NB4 (cell line): ENCODE measurements around the gene DNMT3A.

Experiments used
- DNase-seq: peaks from one replicate; pipeline ENCODE4 v3.0.0; 2010; ENCODE audit warnings: low read depth
- H3K4me3 ChIP-seq: one replicate; pipeline ENCODE4 v1.5.1; 2011; ENCODE audit warnings: mild to moderate bottlenecking, low read depth, low read length, moderate library complexity
- MYC ChIP-seq: IDR thresholded peaks from 2 replicates; pipeline ENCODE4 v1.6.1; 2011; ENCODE audit warnings: low read depth, low read length
- POLR2A ChIP-seq: IDR thresholded peaks from 2 replicates; pipeline ENCODE4 v1.6.1; 2011; ENCODE audit warnings: mild to moderate bottlenecking; ENCODE audit not compliant: insufficient read length; ENCODE audit errors: extremely low read depth
- TF ChIP-seq, protein P1 (sequence below): IDR thresholded peaks from 2 replicates; pipeline ENCODE4 v1.6.1; 2011; ENCODE audit warnings: low read depth, low read length
- TF ChIP-seq, protein P2 (sequence below): IDR thresholded peaks from one replicate; pipeline ENCODE4 v1.5.1; 2012; ENCODE audit warnings: low read depth, low read length

Gene DNMT3A

DNA sequence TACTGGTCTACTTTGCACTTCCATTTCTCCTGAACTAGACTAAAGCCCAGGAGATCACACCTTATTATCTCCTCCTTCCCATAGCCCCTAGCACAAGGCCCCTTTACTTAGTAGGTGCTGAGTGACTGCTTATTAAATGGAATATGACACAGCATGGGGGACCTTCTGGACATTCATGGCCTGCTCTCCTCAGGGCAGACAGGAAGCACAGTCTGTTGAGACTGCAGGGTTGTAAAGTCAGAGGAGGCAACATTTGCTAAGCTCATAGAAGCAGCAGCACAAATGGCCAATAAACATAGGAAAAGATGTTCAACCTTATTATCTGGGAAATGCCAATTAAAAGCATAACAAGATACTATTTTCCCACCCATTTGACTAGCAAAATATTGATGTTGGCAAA is 75.3 kb downstream of the DNMT3A start:
- TF ChIP-seq POLR2A (no peak), MYC (no peak)
- TF ChIP-seq, protein P1, sequence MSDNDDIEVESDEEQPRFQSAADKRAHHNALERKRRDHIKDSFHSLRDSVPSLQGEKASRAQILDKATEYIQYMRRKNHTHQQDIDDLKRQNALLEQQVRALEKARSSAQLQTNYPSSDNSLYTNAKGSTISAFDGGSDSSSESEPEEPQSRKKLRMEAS, result no peak
- TF ChIP-seq, protein P2, sequence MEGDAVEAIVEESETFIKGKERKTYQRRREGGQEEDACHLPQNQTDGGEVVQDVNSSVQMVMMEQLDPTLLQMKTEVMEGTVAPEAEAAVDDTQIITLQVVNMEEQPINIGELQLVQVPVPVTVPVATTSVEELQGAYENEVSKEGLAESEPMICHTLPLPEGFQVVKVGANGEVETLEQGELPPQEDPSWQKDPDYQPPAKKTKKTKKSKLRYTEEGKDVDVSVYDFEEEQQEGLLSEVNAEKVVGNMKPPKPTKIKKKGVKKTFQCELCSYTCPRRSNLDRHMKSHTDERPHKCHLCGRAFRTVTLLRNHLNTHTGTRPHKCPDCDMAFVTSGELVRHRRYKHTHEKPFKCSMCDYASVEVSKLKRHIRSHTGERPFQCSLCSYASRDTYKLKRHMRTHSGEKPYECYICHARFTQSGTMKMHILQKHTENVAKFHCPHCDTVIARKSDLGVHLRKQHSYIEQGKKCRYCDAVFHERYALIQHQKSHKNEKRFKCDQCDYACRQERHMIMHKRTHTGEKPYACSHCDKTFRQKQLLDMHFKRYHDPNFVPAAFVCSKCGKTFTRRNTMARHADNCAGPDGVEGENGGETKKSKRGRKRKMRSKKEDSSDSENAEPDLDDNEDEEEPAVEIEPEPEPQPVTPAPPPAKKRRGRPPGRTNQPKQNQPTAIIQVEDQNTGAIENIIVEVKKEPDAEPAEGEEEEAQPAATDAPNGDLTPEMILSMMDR, result no peak
- H3K4me3 ChIP-seq, result no peak overlapping the region
- no peak for DNase-seq

DNA sequence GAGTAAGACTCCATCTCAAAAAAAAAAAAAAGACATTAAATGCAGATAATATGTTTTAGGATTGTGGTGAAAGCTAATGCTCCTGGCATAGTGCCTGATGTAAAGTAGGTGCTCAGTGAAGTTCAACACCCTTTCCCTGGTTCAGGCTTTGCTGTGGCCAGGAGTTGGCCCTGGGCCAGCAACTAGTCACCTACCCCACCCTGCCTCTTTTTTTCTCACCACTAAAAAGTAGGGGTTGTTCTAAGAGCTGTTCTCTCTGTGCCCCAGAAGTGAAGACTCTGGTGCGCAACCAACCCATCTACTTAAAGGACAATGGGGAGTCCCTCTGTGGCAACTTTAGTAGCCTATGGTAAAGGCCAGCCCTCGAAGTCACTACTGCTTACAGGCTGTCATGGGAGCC is 75.9 kb downstream of the DNMT3A start:
- DNase-seq, result no peak
- TF ChIP-seq, protein P2, result no peak
- no peak for TF ChIP-seq MYC
- no peak for TF ChIP-seq POLR2A
- TF ChIP-seq, protein P1, result no peak
- no peak overlapping the region for H3K4me3 ChIP-seq

DNA sequence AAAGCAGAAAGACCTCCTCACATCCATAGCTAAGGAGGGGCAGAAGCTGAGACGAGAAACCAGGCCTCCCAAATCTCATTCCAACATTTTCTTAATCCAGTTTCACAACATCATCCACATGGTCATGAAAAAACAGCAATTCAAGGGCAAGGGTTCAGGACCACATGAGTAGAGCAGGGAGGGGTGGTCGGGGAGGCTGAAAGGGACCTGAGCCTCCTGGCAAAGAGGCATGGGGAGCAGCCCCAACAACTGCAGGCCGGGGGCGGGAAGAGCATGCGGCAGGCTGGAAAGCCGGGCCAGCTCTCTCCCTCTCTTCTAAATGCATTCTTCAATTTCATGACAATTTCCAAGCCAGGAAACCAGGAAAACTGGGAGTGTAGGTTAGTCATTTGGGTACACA is 76.7 kb downstream of the DNMT3A start:
- no peak overlapping the region for H3K4me3 ChIP-seq
- TF ChIP-seq, protein P1, result no peak
- TF ChIP-seq, protein P2, result no peak
- TF ChIP-seq MYC (no peak), POLR2A (no peak)
- no peak for DNase-seq

DNA sequence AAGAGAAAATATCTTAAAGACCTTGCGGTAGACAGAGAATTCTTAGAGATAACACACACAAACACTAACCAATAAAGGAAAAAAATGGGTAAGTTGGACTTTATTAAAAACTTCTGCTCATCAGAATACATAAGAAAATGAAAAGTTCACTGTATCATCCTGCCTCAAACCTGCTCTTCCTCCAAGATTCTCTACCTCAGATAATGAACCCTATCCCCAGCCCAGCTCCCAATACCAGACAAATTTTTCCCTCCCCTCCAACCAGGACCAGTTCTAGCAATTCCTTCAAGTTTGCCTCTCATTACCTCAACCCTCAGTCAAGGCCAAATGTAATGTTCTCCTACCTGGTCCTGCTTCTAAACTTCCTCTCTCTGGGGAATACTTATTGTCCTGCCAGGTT is 79.4 kb downstream of the DNMT3A start:
- no peak overlapping the region for H3K4me3 ChIP-seq
- no peak for TF ChIP-seq POLR2A
- TF ChIP-seq, protein P1, result no peak
- TF ChIP-seq, protein P2, result no peak
- no peak for TF ChIP-seq MYC
- no peak for DNase-seq

DNA sequence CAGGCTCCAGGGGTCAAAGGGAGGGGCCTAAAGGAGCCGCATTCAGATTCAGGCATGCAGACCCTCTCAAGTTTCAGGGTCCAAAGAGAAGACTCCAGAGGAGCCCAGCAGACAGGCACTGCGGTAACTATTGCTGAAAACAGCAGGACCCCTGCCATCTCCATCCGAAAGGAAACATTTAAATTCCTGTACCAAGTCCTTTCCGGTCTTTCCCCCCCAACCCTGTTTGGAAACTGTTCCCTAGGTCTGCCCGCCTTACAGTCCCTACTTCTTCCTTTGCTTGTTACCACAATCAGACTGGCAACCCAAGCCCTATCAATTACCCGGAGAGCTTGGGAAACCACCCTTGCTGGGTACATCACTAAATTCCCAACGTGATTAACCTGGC is 82.0 kb downstream of the DNMT3A start:
- no peak for DNase-seq
- H3K4me3 ChIP-seq, result no peak overlapping the region
- TF ChIP-seq POLR2A, result no peak
- no peak for TF ChIP-seq MYC
- TF ChIP-seq, protein P1, result no peak

DNA sequence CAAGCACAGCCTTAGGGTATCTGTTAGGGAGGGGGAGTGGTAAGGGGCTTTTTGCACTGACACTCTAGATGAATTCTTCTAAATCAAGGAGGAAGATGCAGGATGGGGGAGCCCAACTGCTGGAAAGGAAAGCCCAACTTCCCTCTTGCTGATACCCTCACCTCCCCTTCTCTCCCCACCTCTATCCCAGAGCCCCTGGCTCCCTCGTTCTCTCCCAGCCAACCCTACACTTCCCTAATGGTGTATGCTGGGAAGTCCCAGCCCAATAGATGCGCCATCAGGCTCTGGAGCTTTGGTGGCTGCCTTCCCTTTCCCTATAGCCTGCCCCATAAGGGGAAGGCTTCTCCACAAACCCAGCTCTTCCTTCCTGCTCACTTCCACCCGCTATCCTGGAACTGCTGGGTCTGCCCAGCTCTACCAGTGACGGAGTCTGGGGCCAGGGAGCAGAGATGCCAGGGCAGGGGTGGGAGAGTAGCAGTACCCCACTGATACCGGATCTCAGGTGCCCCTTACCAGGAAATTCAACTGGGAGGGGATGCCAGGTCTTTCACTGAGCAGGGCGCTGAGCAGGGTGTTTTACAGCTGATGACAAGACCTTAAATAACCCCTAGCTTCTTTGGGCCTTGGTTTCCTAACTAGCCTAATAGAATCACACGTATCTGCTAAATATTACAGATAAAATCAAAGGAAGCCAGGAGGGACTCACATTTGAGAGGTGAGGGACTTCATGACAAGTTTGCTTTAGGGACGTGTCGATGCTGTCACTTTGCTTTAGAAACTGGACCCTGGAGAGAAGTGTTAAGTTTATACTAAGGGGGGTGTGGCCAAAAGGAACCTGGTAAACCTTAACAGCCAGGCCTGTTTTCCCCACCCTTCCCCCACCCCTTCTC is 82.6 kb downstream of the DNMT3A start:
- TF ChIP-seq, protein P1, result no peak
- TF ChIP-seq, protein P2, result no peak
- TF ChIP-seq POLR2A, result no peak
- no peak for TF ChIP-seq MYC
- no peak overlapping the region for H3K4me3 ChIP-seq
- no peak for DNase-seq
